GM18517 (cell line): ENCODE measurements around the gene ACTN1.

Source experiments
- ATAC-seq: cut with Tn5 transposase; IDR thresholded peaks from one replicate; pipeline ENCODE4 v1.9.1; 2021; ENCODE audit warnings: mild to moderate bottlenecking, moderate library complexity; ENCODE audit not compliant: unreplicated experiment

The ACTN1 gene

GRCh38 chr14:68892961-68893360 is 86.1 kb downstream of the ACTN1 start:
- no peak for ATAC-seq

- no peak for ATAC-seq
These were observed 87.0 kb downstream of the ACTN1 start for GRCh38 chr14:68891851-68892660.

- no peak for ATAC-seq
These were observed 88.8 kb downstream of the ACTN1 start for GRCh38 chr14:68890173-68890931.

GRCh38 chr14:68888883-68889282 is 90.2 kb downstream of the ACTN1 start:
- ATAC-seq = no peak

- no peak for ATAC-seq
These were observed 90.9 kb downstream of the ACTN1 start for GRCh38 chr14:68888025-68888850.

- ATAC-seq = no peak
These were observed 93.0 kb downstream of the ACTN1 start for GRCh38 chr14:68886109-68886434.

- ATAC-seq = no peak
These were observed 93.6 kb downstream of the ACTN1 start for GRCh38 chr14:68885226-68886108.

- no peak for ATAC-seq
These were observed 94.8 kb downstream of the ACTN1 start for GRCh38 chr14:68884031-68885030.

GRCh38 chr14:68882235-68882634 is 96.9 kb downstream of the ACTN1 start:
- ATAC-seq = no peak

GRCh38 chr14:68881396-68881795 is 97.7 kb downstream of the ACTN1 start:
- ATAC-seq = no peak

GRCh38 chr14:68880581-68881105 is 98.5 kb downstream of the ACTN1 start:
- no peak for ATAC-seq

GRCh38 chr14:68879841-68880575 is 99.1 kb downstream of the ACTN1 start:
- no peak for ATAC-seq

- ATAC-seq = no peak
These were observed 99.8 kb downstream of the ACTN1 start for GRCh38 chr14:68879321-68879781.

- ATAC-seq = no peak
These were observed 100.2 kb downstream of the ACTN1 start for GRCh38 chr14:68878908-68879307.

- ATAC-seq = no peak
These were observed 101.0 kb downstream of the ACTN1 start for GRCh38 chr14:68877993-68878575.

GRCh38 chr14:68876976-68877375 is 102.1 kb downstream of the ACTN1 start:
- no peak for ATAC-seq

GRCh38 chr14:68874746-68875155 is 104.4 kb downstream of the ACTN1 start:
- no peak for ATAC-seq

GRCh38 chr14:68873376-68873775 is 105.7 kb downstream of the ACTN1 start:
- no peak for ATAC-seq
